GM12878 (cell line): ENCODE data around the gene SYT14.

Experiments used
- ETV6 ChIP-seq, 2 experiments: fragments of 450-650 bp in 1 of 2; IDR thresholded peaks in 1 of 2; conservative IDR thresholded peaks in 1 of 2; 2 replicates each; pipeline ENCODE4 v1.6.1; 2014; ENCODE audit warnings: antibody characterized with exemption in 1 of 2, borderline replicate concordance in 1 of 2, low read depth in 1 of 2, mild to moderate bottlenecking in 1 of 2, moderate library complexity in 1 of 2
- SIN3A ChIP-seq: IDR thresholded peaks from 2 replicates; pipeline ENCODE4 v1.6.1; 2012; ENCODE audit warnings: low read depth, low read length, improper control_type of control experiment
- TF ChIP-seq, protein P1 (sequence below), 3 experiments: IDR thresholded peaks in 2 of 3; conservative IDR thresholded peaks in 1 of 3; 2 replicates each; pipeline ENCODE4 v1.5.1; 2011; ENCODE audit warnings: low read depth in 3 of 3, low read length in 3 of 3, mild to moderate bottlenecking in 3 of 3, control low read depth in 2 of 3, moderate library complexity in 2 of 3, inconsistent platforms in 1 of 3, mixed read lengths in 1 of 3; ENCODE audit not compliant: control insufficient read depth in 2 of 3, insufficient read depth in 1 of 3; ENCODE audit errors: extremely low read depth in 1 of 3
- TF ChIP-seq, protein P2 (sequence below): fragments of 450-650 bp; IDR thresholded peaks from 2 replicates; pipeline ENCODE4 v1.6.1; 2014; ENCODE audit warnings: mild to moderate bottlenecking

DNA sequence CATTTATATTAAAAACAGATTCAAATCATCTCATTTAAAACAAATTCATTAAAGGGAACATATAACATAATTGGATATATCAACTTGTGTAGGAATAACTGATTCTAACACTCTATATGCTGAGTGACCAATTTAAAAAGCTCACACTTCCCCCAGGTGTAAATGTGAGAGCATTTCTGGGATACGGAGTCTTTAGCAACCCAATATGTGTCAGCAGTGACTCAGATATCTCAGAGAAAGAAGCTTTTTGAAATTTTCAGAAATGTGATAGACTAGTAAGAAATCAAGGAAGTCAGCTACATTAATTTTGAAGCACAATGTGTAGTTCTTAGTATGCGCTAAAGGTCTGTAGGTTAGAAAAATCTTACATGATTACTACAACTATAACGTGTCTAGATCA, 206.7 kb downstream of the SYT14 start:
- TF ChIP-seq SIN3A (no peak), ETV6 (conservative IDR thresholded peaks at IDR 0.05 in 1 of 2, IDR thresholded peaks at IDR 0.05 in 1 of 2; ENCODE audit: borderline replicate concordance in 1 of 2, low read depth in 1 of 2) (no peak)
- TF ChIP-seq, protein P1, sequence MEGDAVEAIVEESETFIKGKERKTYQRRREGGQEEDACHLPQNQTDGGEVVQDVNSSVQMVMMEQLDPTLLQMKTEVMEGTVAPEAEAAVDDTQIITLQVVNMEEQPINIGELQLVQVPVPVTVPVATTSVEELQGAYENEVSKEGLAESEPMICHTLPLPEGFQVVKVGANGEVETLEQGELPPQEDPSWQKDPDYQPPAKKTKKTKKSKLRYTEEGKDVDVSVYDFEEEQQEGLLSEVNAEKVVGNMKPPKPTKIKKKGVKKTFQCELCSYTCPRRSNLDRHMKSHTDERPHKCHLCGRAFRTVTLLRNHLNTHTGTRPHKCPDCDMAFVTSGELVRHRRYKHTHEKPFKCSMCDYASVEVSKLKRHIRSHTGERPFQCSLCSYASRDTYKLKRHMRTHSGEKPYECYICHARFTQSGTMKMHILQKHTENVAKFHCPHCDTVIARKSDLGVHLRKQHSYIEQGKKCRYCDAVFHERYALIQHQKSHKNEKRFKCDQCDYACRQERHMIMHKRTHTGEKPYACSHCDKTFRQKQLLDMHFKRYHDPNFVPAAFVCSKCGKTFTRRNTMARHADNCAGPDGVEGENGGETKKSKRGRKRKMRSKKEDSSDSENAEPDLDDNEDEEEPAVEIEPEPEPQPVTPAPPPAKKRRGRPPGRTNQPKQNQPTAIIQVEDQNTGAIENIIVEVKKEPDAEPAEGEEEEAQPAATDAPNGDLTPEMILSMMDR (IDR thresholded peaks at IDR 0.05 in 2 of 3, conservative IDR thresholded peaks at IDR 0.05 in 1 of 3; ENCODE audit: control insufficient read depth in 2 of 3, extremely low read depth in 1 of 3, insufficient read depth in 1 of 3, low read depth in 3 of 3, low read length in 3 of 3): no peak
- TF ChIP-seq, protein P2, sequence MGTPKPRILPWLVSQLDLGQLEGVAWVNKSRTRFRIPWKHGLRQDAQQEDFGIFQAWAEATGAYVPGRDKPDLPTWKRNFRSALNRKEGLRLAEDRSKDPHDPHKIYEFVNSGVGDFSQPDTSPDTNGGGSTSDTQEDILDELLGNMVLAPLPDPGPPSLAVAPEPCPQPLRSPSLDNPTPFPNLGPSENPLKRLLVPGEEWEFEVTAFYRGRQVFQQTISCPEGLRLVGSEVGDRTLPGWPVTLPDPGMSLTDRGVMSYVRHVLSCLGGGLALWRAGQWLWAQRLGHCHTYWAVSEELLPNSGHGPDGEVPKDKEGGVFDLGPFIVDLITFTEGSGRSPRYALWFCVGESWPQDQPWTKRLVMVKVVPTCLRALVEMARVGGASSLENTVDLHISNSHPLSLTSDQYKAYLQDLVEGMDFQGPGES: no peak
